Fibroblast of skin of back (primary cell): ENCODE data around the gene CYP19A1. TPM values are rescaled to one million over a fixed set of nuclear protein-coding genes. Genes with fewer than 3 reads are reported as not detected.

Experiments used
- DNase-seq: peaks from one replicate; pipeline ENCODE4 v3.0.0-alpha.2; 2013
- polyA plus RNA-seq, 2 experiments: library from polyadenylated mRNA; unstranded; fragments of 120-200 nt; gene quantifications; one replicate each; pipeline ENCODE4 v1.2.1, GENCODE V29; 2013; ENCODE audit not compliant: insufficient read length in 2 of 2

The CYP19A1 gene
- polyA plus RNA-seq (2013, experiment 1 of 2; ENCODE audit: insufficient read length), result not detected
- not detected for polyA plus RNA-seq (2013, experiment 2 of 2; ENCODE audit: insufficient read length)

- no peak for DNase-seq
These were observed at the start of gene CYP19A1 for GRCh38 chr15:51338496-51338895. Gene CYP19A1, minus strand, starts transcription at chr15:51338596. Its CDS starts 95,684 bp downstream, at chr15:51242912.

- DNase-seq, result no peak
These were observed 49.3 kb upstream of the CYP19A1 start for GRCh38 chr15:51387699-51388041.

DNA sequence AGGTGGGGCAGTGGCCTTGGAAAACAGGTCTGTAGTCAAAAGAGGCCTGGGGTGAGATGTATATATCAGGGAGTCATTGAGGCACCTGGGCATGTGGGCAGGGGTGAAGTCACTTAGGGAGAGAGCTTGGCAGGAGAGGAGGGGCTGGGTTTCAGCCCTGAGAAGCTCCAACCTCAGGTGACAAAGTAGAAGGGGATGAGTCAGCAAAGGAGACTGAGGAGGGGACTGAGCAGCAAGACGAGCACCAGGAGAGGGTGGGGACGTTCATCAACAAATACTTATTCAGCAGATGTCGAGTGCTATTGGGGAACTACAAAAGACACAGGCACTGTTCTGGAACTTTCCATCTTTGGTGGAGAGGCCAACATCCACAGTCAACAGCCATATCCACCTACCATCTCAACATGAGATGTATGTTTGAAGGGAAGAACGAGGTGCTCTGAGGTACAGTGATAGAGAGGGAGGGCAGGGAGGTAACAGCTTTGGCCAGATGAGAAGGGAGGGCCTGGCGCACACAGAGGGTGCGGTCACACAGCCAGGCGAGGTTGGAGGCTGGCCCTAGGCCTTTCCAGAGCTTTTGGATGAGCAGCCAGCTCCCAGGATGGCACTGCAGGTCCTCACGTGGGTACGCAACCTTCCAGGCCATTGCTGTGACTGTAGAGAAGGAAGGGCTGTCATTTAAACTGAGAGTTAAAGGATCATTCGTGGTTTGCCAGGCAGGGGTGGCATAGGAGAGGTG, 48.7 kb upstream of the CYP19A1 start:
- DNase-seq, result no peak

DNA sequence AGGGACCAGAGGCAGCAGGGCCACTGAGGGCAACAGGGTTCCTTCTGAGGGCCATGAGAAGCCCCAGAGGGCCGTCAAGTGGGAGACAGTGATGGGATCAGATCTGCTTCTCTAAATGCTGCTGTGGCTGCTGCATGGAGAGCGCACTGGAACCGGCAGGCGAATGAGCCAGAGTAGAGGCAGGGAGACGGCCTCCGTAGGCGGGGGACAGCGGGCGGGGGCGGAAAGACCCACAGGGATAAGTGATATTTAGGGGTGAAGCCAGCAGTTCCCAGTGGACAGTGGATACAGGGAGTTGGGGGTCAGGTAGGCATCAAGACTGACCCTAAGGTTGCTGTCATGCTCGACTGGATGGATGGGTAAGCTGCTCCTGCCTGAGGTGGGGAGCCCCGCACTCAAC, 48.1 kb upstream of the CYP19A1 start:
- DNase-seq, result no peak

GRCh38 chr15:51386029-51386428, 47.6 kb upstream of the CYP19A1 start:
- no peak for DNase-seq

GRCh38 chr15:51382787-51383186, 44.4 kb upstream of the CYP19A1 start:
- DNase-seq, result peak; percentile 48

- DNase-seq, result peak; percentile 75
These were observed 42.8 kb upstream of the CYP19A1 start for GRCh38 chr15:51380999-51381806.

DNA sequence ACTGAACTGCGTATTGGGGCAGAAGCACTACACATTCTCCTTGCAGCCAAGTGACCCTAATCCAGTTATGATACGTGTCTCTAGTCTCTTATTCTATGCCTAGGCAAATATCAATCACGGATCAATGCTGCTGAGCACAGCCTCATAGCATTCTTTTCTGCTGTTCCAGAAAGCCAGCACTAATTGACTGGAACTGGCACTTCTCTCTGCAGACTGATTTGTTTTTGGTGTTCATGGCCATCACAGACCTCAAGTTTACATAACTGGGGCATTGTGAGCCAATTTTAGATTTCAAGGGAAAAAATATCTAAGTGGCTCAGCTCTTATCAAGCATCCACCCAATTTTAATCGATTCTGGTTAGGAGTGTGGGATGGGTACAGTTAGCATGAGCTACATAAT, 41.0 kb upstream of the CYP19A1 start:
- DNase-seq, result no peak

- no peak for DNase-seq
These were observed 40.0 kb upstream of the CYP19A1 start for GRCh38 chr15:51378406-51378805.

GRCh38 chr15:51377038-51377786, 38.8 kb upstream of the CYP19A1 start:
- peak; percentile 22 for DNase-seq

DNA sequence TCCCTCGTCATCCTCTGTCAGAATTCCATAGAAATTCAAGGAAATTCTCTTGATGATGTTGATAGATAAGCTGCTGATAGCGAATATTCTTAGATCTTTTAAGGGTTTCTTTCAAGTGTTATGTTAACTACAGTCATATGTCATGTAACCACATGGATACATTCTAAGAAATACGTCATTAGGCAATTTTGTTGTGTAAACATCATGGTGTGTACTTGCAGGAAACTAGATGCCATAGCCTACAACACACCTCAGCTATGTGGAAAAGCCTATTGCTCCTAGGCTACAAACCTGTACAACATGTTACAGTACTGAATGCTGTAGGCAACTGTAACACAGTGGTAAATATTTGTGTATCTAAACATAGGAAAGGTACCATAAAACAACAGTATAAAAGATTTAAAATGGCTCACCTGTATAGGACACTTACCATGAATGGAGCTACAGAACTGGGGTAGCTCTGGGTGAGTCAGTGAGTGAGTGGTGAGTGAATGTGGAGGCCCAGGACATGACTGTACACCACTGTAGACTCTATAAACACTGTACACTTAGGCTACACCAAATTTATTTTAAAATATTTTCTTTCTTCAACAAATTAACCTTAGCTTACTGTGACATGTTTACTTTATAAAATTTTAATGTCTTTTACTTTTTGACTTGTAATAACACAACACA, 37.7 kb upstream of the CYP19A1 start:
- DNase-seq, result peak; percentile 42

GRCh38 chr15:51374131-51374530, 35.7 kb upstream of the CYP19A1 start:
- no peak for DNase-seq

GRCh38 chr15:51371266-51371665, 32.9 kb upstream of the CYP19A1 start:
- no peak for DNase-seq

DNA sequence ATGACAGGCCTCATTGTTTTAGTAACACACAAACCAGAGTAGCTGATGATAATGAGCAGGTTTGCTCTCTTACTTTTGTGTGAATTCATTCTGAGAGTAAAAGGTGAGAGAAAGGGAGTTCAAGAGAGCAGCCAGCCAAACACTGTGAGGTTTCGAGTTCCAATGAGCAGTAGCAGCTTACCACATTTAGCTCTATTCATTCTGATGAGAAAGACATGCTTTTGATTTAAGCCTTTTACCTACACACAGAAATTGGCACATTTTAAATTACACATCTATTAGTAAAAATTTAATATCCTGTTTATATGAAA, 31.0 kb upstream of the CYP19A1 start:
- no peak for DNase-seq

GRCh38 chr15:51368751-51369450, 30.5 kb upstream of the CYP19A1 start:
- DNase-seq, result peak; percentile 62

DNA sequence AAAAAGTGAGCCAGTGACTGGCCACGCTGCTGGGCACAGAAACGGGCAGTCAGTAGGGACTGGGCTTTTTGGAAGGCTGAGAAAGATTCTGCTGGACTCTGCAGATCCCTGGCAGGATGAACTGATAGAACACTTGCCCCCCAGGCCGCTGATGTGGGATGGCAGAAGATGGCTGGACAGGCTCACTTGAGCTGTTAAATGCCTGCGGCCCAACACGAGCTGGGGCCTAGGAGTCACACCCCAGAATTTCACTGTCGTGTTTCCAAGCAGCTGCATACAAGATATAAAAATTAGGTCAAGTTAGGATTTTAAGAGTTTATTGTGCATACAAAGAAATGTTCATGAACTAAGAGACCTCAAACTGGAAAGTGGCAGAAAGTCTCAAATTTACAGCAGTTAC, 29.9 kb upstream of the CYP19A1 start:
- DNase-seq, result no peak

GRCh38 chr15:51367322-51367976, 29.1 kb upstream of the CYP19A1 start:
- no peak for DNase-seq

GRCh38 chr15:51366920-51367319, 28.5 kb upstream of the CYP19A1 start:
- DNase-seq, result no peak

DNA sequence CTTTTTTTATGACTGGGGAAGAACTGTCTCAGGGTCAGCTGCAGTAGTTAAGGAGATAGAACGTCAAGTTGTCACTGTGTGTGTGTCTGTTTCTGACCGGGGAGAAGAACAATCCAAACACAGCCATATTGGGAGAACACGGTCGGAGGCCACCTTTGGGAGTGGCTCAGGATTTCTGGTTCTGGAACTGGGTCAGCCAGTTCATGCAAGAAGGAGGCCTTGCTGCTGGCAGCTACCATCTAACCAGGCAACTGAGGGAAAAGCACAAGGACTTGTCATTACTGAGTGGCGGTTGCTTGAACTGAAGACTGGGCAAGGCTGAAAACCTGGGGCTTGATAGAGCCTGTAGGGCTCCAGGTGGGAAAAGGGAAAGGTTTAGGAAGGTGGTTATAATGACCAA, 27.7 kb upstream of the CYP19A1 start:
- DNase-seq, result no peak

- no peak for DNase-seq
These were observed 27.0 kb upstream of the CYP19A1 start for GRCh38 chr15:51365417-51365816.

GRCh38 chr15:51363383-51363782, 25.0 kb upstream of the CYP19A1 start:
- DNase-seq, result no peak

- DNase-seq, result no peak
These were observed 21.6 kb upstream of the CYP19A1 start for GRCh38 chr15:51359981-51360380.
